ENCODE results near the gene ABLIM2.

Gene ABLIM2

GRCh38 chr4:8192748-8193738 lies 34.4 kb upstream of the ABLIM2 start:
- peak; percentile 24 for DNase-seq

GRCh38 chr4:8191136-8191747 lies 32.6 kb upstream of the ABLIM2 start:
- no peak for DNase-seq

GRCh38 chr4:8189551-8190466 lies 31.2 kb upstream of the ABLIM2 start:
- DNase-seq: no peak

- no peak for DNase-seq
Observed at GRCh38 chr4:8188743-8189550, 30.3 kb upstream of the ABLIM2 start.

- DNase-seq: no peak
Observed at GRCh38 chr4:8188085-8188484, 29.5 kb upstream of the ABLIM2 start.

GRCh38 chr4:8185930-8186329 lies 27.3 kb upstream of the ABLIM2 start:
- no peak for DNase-seq

- DNase-seq: no peak
Observed at GRCh38 chr4:8185295-8185694, 26.7 kb upstream of the ABLIM2 start.

- DNase-seq: no peak
Observed at GRCh38 chr4:8184061-8184460, 25.4 kb upstream of the ABLIM2 start.

- DNase-seq: no peak
Observed at GRCh38 chr4:8182858-8183725, 24.5 kb upstream of the ABLIM2 start.

GRCh38 chr4:8182294-8182693 lies 23.7 kb upstream of the ABLIM2 start:
- no peak for DNase-seq

GRCh38 chr4:8181844-8182243 lies 23.2 kb upstream of the ABLIM2 start:
- DNase-seq: no peak

GRCh38 chr4:8181119-8181518 lies 22.5 kb upstream of the ABLIM2 start:
- no peak for DNase-seq

GRCh38 chr4:8180310-8181093 lies 21.9 kb upstream of the ABLIM2 start:
- DNase-seq: no peak

GRCh38 chr4:8179771-8180170 lies 21.2 kb upstream of the ABLIM2 start:
- DNase-seq: no peak

- no peak for DNase-seq
Observed at GRCh38 chr4:8179074-8179473, 20.5 kb upstream of the ABLIM2 start.

- no peak for DNase-seq
Observed at GRCh38 chr4:8177956-8178355, 19.3 kb upstream of the ABLIM2 start.

GRCh38 chr4:8177552-8177951 lies 18.9 kb upstream of the ABLIM2 start:
- DNase-seq: no peak

GRCh38 chr4:8176547-8177399 lies 18.2 kb upstream of the ABLIM2 start:
- DNase-seq: no peak

- DNase-seq: no peak
Observed at GRCh38 chr4:8175686-8176085, 17.1 kb upstream of the ABLIM2 start.

Measured in activated gamma-delta T cell treated with Interleukin-2 at 50 U/mL for 16 hours (primary cell).